Measurements from ENCODE around the gene GLIS2. TPM values are rescaled to one million over a fixed set of nuclear protein-coding genes. Genes with fewer than 3 reads are reported as not detected.

The GLIS2 gene
- total RNA-seq, 1 experiment from 2014 or later = 2.1 TPM

DNA sequence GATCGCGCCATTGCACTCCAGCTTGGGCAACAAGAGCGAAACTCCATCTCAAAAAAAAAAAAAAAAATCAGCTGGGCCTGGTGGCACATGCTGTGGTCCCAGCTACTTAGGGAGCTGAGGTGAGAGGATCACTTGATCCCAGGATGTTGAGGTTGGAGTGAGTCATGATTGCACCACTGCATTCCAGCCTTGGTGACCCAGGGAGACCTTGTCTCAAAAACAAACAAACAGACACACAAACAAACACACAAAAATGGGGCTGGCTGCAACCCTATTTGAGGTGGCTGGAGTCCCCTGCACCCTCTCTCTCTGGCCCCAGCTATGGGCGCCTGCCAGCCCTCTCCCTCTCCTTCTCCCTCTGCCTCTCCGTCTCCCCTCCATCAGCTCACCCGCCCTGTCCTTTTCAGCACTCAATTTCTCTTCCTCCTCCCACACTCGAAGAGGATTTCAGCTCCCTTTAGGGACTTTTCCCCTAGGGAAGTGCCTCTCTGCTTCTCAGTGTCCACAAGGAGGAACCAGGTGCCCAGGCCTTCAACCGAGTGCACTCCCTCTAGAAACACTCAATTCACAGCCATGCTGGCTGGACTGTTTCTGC, 25.5 kb upstream of the GLIS2 start:
- H3K4me1 ChIP-seq (ENCODE audit: insufficient read depth, low read length) = peaks cover 27% of the 10 kb centered on the region
- no peak overlapping the region for H3K9ac ChIP-seq (ENCODE audit: low read length)
- POLR2A ChIA-PET (ENCODE audit: unreplicated experiment) = no interaction called here
- BruUV-seq (replicated peaks) = no TSS peak
- TF ChIP-seq, protein P1, sequence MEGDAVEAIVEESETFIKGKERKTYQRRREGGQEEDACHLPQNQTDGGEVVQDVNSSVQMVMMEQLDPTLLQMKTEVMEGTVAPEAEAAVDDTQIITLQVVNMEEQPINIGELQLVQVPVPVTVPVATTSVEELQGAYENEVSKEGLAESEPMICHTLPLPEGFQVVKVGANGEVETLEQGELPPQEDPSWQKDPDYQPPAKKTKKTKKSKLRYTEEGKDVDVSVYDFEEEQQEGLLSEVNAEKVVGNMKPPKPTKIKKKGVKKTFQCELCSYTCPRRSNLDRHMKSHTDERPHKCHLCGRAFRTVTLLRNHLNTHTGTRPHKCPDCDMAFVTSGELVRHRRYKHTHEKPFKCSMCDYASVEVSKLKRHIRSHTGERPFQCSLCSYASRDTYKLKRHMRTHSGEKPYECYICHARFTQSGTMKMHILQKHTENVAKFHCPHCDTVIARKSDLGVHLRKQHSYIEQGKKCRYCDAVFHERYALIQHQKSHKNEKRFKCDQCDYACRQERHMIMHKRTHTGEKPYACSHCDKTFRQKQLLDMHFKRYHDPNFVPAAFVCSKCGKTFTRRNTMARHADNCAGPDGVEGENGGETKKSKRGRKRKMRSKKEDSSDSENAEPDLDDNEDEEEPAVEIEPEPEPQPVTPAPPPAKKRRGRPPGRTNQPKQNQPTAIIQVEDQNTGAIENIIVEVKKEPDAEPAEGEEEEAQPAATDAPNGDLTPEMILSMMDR (conservative IDR thresholded peaks at IDR 0.05; ENCODE audit: low read depth, low read length) = no peak; the same call in 1 of the 2 replicates
- no peak for TF ChIP-seq EZH2 (IDR thresholded peaks at IDR 0.05; ENCODE audit: low read length, unreplicated experiment)
- no peak for TF ChIP-seq EZH2phosphoT487 (IDR thresholded peaks at IDR 0.05; ENCODE audit: borderline replicate concordance, low read length)
- H3K4me2 ChIP-seq (ENCODE audit: low read length) = peak overlapping the region; percentile 35
- no peaks in the 10 kb centered on the region for H3K9me2 ChIP-seq (replicated peaks; ENCODE audit: low read length)
- H3K9me3 ChIP-seq (ENCODE audit: low read length) = no peaks in the 10 kb centered on the region
- CTCF ChIA-PET = interaction anchor here (0.5 to 0.9 kb wide), 12 partner anchors 12 to 929 kb away, joined by 3 to 9 read pairs (median 3); partner anchors contain the start of genes GLIS2, PAM16 and TFAP4
- intact Hi-C loops (cut with micrococcal nuclease) = no loop called here
- peaks cover 5% of the 10 kb centered on the region for H3F3A ChIP-seq (ENCODE audit: low read length, unreplicated experiment)
- H3K27me3 ChIP-seq (ENCODE audit: low read length) = no peaks in the 10 kb centered on the region
- no peak overlapping the region for H3K4me3 ChIP-seq (ENCODE audit: low read length)
- H3K27ac ChIP-seq (ENCODE audit: low read length) = peak overlapping the region; percentile 57
- H3K36me3 ChIP-seq (ENCODE audit: low read depth, low read length) = no peaks in the 10 kb centered on the region
- no peaks in the 10 kb centered on the region for H4K20me1 ChIP-seq (ENCODE audit: low read length)
- no peaks in the 10 kb centered on the region for H3K79me2 ChIP-seq (ENCODE audit: low read length)
- H2AFZ ChIP-seq (ENCODE audit: low read length) = no peak overlapping the region
- peak; percentile 64 for ATAC-seq
- peak; percentile 82 for DNase-seq

DNA sequence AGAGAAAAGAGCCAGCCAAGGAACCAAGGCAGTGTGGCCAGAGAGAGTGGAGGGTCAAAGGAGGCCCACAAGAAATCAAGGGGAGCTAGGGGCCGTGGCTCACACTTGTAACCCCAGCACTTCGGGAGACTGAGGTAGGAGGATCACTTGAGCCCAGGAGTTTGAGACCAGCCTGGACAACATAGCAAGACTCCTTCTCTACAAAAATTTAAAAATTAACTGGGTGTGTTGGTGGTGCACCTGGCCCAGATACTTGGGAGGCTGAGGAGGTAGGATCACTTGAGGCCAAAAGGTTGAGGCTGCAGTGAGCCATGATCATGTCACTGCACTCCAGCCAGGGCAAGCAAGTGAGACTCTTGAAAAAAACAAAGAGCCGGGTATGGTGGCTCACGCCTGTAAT, 24.2 kb upstream of the GLIS2 start:
- Histone ChIP-seq H3K4me3 (ENCODE audit: low read length) (no peak overlapping the region), H3K27me3 (ENCODE audit: low read length) (no peaks in the 10 kb centered on the region), H3K9ac (ENCODE audit: low read length) (no peak overlapping the region), H3K4me1 (ENCODE audit: insufficient read depth, low read length) (peaks cover 27% of the 10 kb centered on the region), H3K9me2 (replicated peaks; ENCODE audit: low read length) (no peaks in the 10 kb centered on the region), H3K9me3 (ENCODE audit: low read length) (no peaks in the 10 kb centered on the region), H3K27ac (ENCODE audit: low read length) (no peak overlapping the region), H3K36me3 (ENCODE audit: low read depth, low read length) (no peaks in the 10 kb centered on the region), H2AFZ (ENCODE audit: low read length) (no peak overlapping the region), H3F3A (ENCODE audit: low read length, unreplicated experiment) (peaks cover 5% of the 10 kb centered on the region), H3K79me2 (ENCODE audit: low read length) (no peaks in the 10 kb centered on the region), H4K20me1 (ENCODE audit: low read length) (no peaks in the 10 kb centered on the region), H3K4me2 (ENCODE audit: low read length) (no peak overlapping the region)
- intact Hi-C loops (cut with micrococcal nuclease) = no loop called here
- TF ChIP-seq EZH2phosphoT487 (IDR thresholded peaks at IDR 0.05; ENCODE audit: borderline replicate concordance, low read length) (no peak), EZH2 (IDR thresholded peaks at IDR 0.05; ENCODE audit: low read length, unreplicated experiment) (no peak)
- TF ChIP-seq, protein P1 (conservative IDR thresholded peaks at IDR 0.05; ENCODE audit: low read depth, low read length) = no peak
- BruUV-seq (replicated peaks) = no TSS peak
- POLR2A ChIA-PET (ENCODE audit: unreplicated experiment) = no interaction called here
- DNase-seq (no peak), ATAC-seq (no peak)
- CTCF ChIA-PET = no interaction called here

DNA sequence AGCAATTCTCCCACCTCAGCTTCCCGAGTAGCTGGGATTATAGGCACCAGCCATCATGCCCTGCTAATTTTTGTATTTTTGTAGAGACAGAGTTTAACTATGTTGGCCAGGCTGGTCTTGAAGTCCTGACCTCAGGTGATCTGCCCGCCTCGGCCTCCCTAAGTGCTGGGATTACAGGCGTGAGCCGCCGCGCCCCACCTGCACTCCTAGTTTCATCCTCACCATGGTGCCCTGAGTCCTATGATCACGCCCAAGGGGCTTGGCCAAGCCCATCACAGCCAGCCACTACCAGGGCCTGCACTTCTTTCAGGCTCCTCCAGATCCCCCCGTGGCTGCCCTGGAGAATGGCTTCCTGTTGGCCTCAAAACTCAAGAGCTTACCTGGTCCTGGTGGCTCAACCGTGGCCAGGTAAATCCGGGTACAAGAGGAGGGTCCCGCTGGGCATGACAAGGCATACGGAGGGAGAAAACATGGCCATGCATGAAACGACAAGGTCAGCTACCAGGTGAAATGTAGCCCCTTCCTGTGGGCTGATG, 22.6 kb upstream of the GLIS2 start:
- H4K20me1 ChIP-seq (ENCODE audit: low read length) = no peaks in the 10 kb centered on the region
- intact Hi-C loops (cut with micrococcal nuclease) = no loop called here
- no peaks in the 10 kb centered on the region for H3K9me3 ChIP-seq (ENCODE audit: low read length)
- no peak overlapping the region for H3K4me3 ChIP-seq (ENCODE audit: low read length)
- H2AFZ ChIP-seq (ENCODE audit: low read length) = no peak overlapping the region
- DNase-seq = no peak
- H3F3A ChIP-seq (ENCODE audit: low read length, unreplicated experiment) = peaks cover 5% of the 10 kb centered on the region
- no peaks in the 10 kb centered on the region for H3K79me2 ChIP-seq (ENCODE audit: low read length)
- POLR2A ChIA-PET (ENCODE audit: unreplicated experiment) = no interaction called here
- no TSS peak for BruUV-seq (replicated peaks)
- H3K27ac ChIP-seq (ENCODE audit: low read length) = no peak overlapping the region
- CTCF ChIA-PET = interaction anchor here (0.7 kb wide), 1 partner anchor 650 kb away, joined by 6 read pairs; no protein-coding TSS in a partner anchor
- no peaks in the 10 kb centered on the region for H3K36me3 ChIP-seq (ENCODE audit: low read depth, low read length)
- no peak for ATAC-seq
- no peak overlapping the region for H3K9ac ChIP-seq (ENCODE audit: low read length)
- no peaks in the 10 kb centered on the region for H3K27me3 ChIP-seq (ENCODE audit: low read length)
- H3K4me1 ChIP-seq (ENCODE audit: insufficient read depth, low read length) = peaks cover 29% of the 10 kb centered on the region
- H3K4me2 ChIP-seq (ENCODE audit: low read length) = no peak overlapping the region
- H3K9me2 ChIP-seq (replicated peaks; ENCODE audit: low read length) = no peaks in the 10 kb centered on the region
- TF ChIP-seq EZH2phosphoT487 (IDR thresholded peaks at IDR 0.05; ENCODE audit: borderline replicate concordance, low read length) = no peak
- TF ChIP-seq, protein P1 (conservative IDR thresholded peaks at IDR 0.05; ENCODE audit: low read depth, low read length) = no peak
- TF ChIP-seq EZH2 (IDR thresholded peaks at IDR 0.05; ENCODE audit: low read length, unreplicated experiment) = no peak
